ENCODE results near the gene ERI3.

- TF ChIP-seq CTCF (IDR thresholded peaks at IDR 0.05) (no peak), POLR2A (IDR thresholded peaks at IDR 0.05) (no peak)
Measured at GRCh38 chr1:44229435-44230167, 125.5 kb downstream of the ERI3 start.

All from thyroid gland (tissue), 4 donors.